IPS-20b (cell line): ENCODE measurements around the gene SEPTIN3.
A peak's percentile ranks its signal among the peaks of the same experiment; 100 is the strongest.

Experiments used
- H3K27ac ChIP-seq: one replicate; pipeline ENCODE4 v1.5.1; 2013; ENCODE audit warnings: low read length
- H3K27me3 ChIP-seq: 2 replicates; pipeline ENCODE4 v1.6.1; 2013; ENCODE audit warnings: mild to moderate bottlenecking, low read length, inconsistent platforms; ENCODE audit not compliant: insufficient read depth
- H3K36me3 ChIP-seq: 2 replicates; pipeline ENCODE4 v1.6.1; 2013; ENCODE audit warnings: low read depth, mild to moderate bottlenecking, inconsistent platforms, low read length, moderate library complexity; ENCODE audit not compliant: insufficient read depth
- H3K4me1 ChIP-seq: 2 replicates; pipeline ENCODE4 v1.6.1; 2013; ENCODE audit warnings: mild to moderate bottlenecking, control low read depth, inconsistent platforms, low read length, moderate library complexity; ENCODE audit not compliant: insufficient read depth
- H3K4me3 ChIP-seq: 2 replicates; pipeline ENCODE4 v1.5.1; 2013; ENCODE audit warnings: mild to moderate bottlenecking, low read length, inconsistent platforms
- H3K9ac ChIP-seq: 2 replicates; pipeline ENCODE4 v1.6.1; 2013; ENCODE audit warnings: low read depth, mild to moderate bottlenecking, inconsistent platforms, low read length, moderate library complexity
- H3K9me3 ChIP-seq: 2 replicates; pipeline ENCODE4 v1.6.1; 2013; ENCODE audit warnings: mild to moderate bottlenecking, low read depth, low read length, inconsistent platforms; ENCODE audit not compliant: insufficient read depth

The SEPTIN3 gene

GRCh38 chr22:41969110-41969646 is at the start of gene SEPTIN3:
Gene SEPTIN3 (plus strand): TSS chr22:41969443. CDS start chr22:41971493, 2,050 bp downstream.
- no peak within 1 kb of the TSS for H3K9ac ChIP-seq

GRCh38 chr22:41920271-41920976 is 48.8 kb upstream of the SEPTIN3 start:
- Histone ChIP-seq H3K36me3 (no peaks in the 10 kb centered on the region), H3K9ac (no peak overlapping the region), H3K4me3 (peak overlapping the region; percentile 66; the same call in 1 of the 2 replicates), H3K4me1 (no peaks in the 10 kb centered on the region), H3K27ac (no peak overlapping the region), H3K9me3 (no peaks in the 10 kb centered on the region), H3K27me3 (peaks cover 92% of the 10 kb centered on the region)

More at GRCh38 chr22:41969110-41969646, at the start of gene SEPTIN3:
- H3K27me3 ChIP-seq, result peaks cover 11% of the 10 kb centered on the region; the same call in 1 of the 2 replicates
- H3K27ac ChIP-seq, result no peak within 1 kb of the TSS
- no peaks in the 10 kb centered on the region; the same call in 1 of the 2 replicates for H3K4me1 ChIP-seq
- no peaks in the 10 kb centered on the region for H3K36me3 ChIP-seq
- H3K9me3 ChIP-seq, result no peaks in the 10 kb centered on the region
- no peak within 1 kb of the TSS for H3K4me3 ChIP-seq

- Histone ChIP-seq H3K9ac (no peak overlapping the region), H3K9me3 (no peaks in the 10 kb centered on the region), H3K27me3 (peaks cover 90% of the 10 kb centered on the region), H3K36me3 (no peaks in the 10 kb centered on the region), H3K4me3 (no peak overlapping the region), H3K27ac (no peak overlapping the region), H3K4me1 (no peaks in the 10 kb centered on the region)
Measured at GRCh38 chr22:41922328-41922727, 46.9 kb upstream of the SEPTIN3 start.

GRCh38 chr22:41922940-41923594 is 46.2 kb upstream of the SEPTIN3 start:
- Histone ChIP-seq H3K4me3 (no peak overlapping the region), H3K27ac (no peak overlapping the region), H3K4me1 (no peaks in the 10 kb centered on the region), H3K9ac (no peak overlapping the region), H3K36me3 (no peaks in the 10 kb centered on the region), H3K9me3 (no peaks in the 10 kb centered on the region), H3K27me3 (peaks cover 90% of the 10 kb centered on the region)

GRCh38 chr22:41923595-41924276 is 45.5 kb upstream of the SEPTIN3 start:
- H3K9me3 ChIP-seq, result no peaks in the 10 kb centered on the region
- H3K4me1 ChIP-seq, result no peaks in the 10 kb centered on the region
- H3K4me3 ChIP-seq, result no peak overlapping the region
- no peak overlapping the region for H3K27ac ChIP-seq
- no peak overlapping the region for H3K9ac ChIP-seq
- no peaks in the 10 kb centered on the region for H3K36me3 ChIP-seq
- H3K27me3 ChIP-seq, result peaks cover 90% of the 10 kb centered on the region

- Histone ChIP-seq H3K27ac (no peak overlapping the region), H3K4me1 (no peaks in the 10 kb centered on the region), H3K9ac (no peak overlapping the region), H3K27me3 (peaks cover 71% of the 10 kb centered on the region), H3K9me3 (no peaks in the 10 kb centered on the region), H3K4me3 (peak overlapping the region; percentile 34), H3K36me3 (no peaks in the 10 kb centered on the region)
Measured at GRCh38 chr22:41925783-41926460, 43.3 kb upstream of the SEPTIN3 start.

GRCh38 chr22:41927813-41928212 is 41.4 kb upstream of the SEPTIN3 start:
- Histone ChIP-seq H3K9me3 (no peaks in the 10 kb centered on the region), H3K36me3 (no peaks in the 10 kb centered on the region), H3K9ac (no peak overlapping the region), H3K27ac (no peak overlapping the region), H3K4me1 (no peaks in the 10 kb centered on the region), H3K4me3 (no peak overlapping the region), H3K27me3 (peaks cover 57% of the 10 kb centered on the region)

- H3K27me3 ChIP-seq, result peaks cover 47% of the 10 kb centered on the region
- H3K27ac ChIP-seq, result no peak overlapping the region
- no peaks in the 10 kb centered on the region for H3K9me3 ChIP-seq
- no peaks in the 10 kb centered on the region for H3K36me3 ChIP-seq
- no peak overlapping the region for H3K4me3 ChIP-seq
- no peaks in the 10 kb centered on the region for H3K4me1 ChIP-seq
- no peak overlapping the region for H3K9ac ChIP-seq
Measured at GRCh38 chr22:41928593-41929417, 40.4 kb upstream of the SEPTIN3 start.

GRCh38 chr22:41929418-41929810 is 39.8 kb upstream of the SEPTIN3 start:
- no peak overlapping the region for H3K27ac ChIP-seq
- no peak overlapping the region for H3K9ac ChIP-seq
- no peaks in the 10 kb centered on the region for H3K4me1 ChIP-seq

GRCh38 chr22:41931701-41932269 is 37.5 kb upstream of the SEPTIN3 start:
- Histone ChIP-seq H3K36me3 (peaks cover 4% of the 10 kb centered on the region; the same call in 1 of the 2 replicates), H3K27me3 (peaks cover 21% of the 10 kb centered on the region), H3K9ac (no peak overlapping the region), H3K27ac (no peak overlapping the region), H3K4me1 (no peaks in the 10 kb centered on the region), H3K9me3 (no peaks in the 10 kb centered on the region), H3K4me3 (no peak overlapping the region)

More at GRCh38 chr22:41929418-41929810, 39.8 kb upstream of the SEPTIN3 start:
- Histone ChIP-seq H3K27me3 (peaks cover 43% of the 10 kb centered on the region), H3K9me3 (no peaks in the 10 kb centered on the region), H3K36me3 (no peaks in the 10 kb centered on the region), H3K4me3 (no peak overlapping the region)
